Activated CD8-positive, alpha-beta memory T cell treated with anti-CD3 and anti-CD28 coated beads, Interleukin-2, amount 50 U/mL, for 24 hours (primary cell): ENCODE measurements around the gene KIZ.

Experiments used
- DNase-seq: peaks from one replicate; pipeline ENCODE4 v3.0.0-alpha.2; 2020; ENCODE audit errors: extremely low read depth

The KIZ gene

DNA sequence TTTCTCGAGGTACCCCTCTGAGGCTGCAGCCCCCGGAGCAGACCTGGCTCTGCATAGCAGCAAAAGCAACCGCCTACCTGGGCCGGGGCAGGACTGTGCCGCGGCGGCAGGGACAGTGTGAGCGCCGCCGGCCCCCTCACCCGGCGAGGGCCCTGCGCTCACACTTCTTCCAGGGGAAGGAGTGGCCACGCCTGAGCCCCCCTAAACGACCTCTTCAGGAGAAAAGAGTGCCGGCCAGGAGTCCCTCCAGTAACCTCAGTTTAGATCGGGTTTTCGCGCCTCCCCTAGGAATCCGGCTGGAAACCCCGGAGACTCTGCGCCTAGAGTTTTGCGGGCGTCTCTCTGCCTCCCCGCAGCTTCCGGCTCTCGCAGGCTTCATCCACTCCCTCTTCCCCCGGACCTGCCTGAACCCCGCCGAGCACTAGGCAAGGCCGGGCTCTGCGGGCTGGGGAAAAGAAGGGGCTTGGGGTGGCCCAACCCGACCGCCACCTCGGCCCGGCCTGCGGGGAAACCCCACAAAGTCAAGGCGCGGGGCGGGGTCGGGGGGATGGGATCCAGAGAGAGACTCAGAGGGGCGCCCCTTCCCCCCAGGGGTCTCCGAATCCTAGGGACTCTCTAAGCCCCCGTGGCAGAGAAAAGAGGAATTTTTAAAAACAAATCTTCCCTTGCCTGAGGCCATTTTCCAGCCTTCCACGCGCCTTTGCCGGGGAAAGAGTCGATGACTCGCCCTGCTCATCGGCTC, 20.3 kb upstream of the KIZ start:
- no peak for DNase-seq

DNA sequence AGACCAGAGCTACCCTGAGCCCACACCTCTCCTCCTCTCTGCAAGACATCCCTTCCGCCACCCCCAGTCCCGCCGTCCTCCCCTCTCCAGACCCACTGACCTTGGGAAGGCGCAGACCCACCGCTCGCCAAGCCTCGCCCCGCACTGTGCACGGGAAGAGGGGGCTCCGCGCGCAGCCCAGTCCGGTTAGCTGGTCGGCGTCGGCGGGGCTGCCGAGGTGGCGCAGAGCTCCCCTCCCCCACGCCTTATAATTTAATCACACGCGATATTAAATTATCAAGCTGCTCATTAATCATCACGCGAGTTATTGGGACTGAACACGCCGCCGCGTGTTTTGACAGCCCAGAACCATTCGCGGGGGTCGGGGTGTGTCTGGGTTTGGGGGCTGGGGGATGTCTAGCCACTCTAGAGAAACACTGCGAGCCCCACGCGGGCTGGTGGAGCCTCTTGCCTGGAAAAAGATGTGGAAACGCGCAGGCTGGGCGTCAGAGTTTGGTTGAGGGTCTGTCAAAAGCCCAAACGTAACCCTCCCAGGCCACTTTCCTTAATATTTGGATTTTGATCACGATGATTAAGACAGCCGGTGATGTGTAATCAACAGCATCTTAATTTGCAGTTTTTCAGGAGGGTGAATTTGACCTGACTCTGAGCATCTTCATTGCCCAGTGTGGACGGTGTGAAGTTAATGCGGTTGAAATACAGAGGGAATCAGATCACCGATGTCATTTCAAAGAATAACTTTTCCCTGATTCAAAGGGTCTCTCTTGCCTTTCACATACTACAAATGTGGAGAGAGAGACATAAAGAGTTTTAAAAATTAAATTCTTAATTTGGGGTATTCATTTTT, 19.5 kb upstream of the KIZ start, which contains the start of gene LINC00237:
Gene LINC00237 (minus strand): TSS at position 188 of the 847 bp plus-strand sequence.
- DNase-seq = no peak

DNA sequence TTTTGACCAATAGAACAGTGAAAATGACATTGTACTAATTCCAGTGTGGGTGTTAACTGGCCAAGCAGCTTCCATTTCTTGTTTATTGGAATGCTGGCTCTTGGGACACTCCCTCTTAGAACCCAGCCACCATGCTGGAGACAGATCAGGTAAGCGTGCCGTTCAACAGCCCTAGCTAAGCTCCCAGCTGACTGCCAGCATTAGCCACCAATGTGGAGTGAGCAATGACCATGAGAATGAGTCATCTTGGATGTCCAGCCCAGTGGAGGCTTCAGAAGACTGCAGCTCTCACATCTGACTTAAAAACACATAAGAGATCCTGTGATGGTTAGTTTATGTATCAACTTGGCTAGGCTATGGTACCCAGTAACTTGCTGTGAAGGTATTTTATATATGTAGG, 16.7 kb upstream of the KIZ start:
- DNase-seq = no peak

DNA sequence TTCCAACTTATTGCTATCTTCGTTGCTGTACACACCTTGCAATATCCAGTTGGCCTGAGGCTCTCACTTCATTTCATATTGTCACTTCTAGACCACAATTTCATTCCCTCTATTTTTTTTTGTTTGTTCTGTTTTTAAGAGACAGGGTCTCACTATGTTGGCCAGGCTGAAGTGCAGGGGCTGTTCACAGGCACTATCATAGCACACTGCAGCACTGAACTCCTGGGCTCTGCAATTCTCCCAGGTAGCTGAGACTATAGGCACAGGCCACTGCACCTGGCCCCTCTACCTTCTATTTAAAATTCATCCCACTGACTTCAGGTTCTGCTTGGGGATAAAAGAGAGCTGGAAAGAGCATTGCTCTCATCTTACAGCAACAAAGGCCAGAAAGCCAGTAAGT, 15.1 kb upstream of the KIZ start:
- DNase-seq = no peak

DNA sequence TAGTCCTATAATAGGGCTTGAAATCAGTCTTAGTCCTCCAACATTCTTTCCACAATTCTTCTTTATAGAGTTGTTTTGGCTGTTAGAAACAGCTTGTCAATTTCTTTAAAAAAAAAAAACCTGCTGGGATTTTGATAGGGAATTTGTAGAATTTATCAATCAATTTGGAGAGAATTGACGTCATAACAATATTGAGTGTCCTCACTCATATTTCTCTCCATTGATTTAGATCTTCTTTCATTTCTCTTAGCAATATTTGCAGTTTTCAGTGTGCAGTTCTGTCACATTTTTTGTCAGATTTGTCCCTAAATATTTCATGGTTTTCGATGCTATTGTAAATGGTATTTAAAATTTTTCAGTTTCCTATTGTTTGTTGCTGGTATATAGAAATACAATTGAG, 14.5 kb upstream of the KIZ start:
- no peak for DNase-seq

DNA sequence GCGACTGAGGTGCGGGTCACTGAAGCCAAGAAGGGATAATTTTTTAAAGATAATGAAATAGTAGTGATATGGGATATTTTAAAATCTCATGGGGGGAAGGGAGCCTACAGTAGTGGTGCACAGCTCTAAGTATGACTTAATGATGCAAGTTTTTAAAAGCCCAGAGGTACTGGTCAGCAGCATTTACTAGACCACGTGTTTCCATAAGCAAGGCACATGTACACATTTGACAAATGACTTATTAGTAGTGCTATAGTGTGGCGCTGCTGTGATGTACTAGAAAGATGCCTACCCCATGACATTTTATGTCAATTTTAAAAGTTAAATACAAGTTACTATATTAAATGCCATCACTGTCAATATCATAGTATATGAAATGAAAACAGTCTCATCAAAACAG, 12.2 kb upstream of the KIZ start:
- no peak for DNase-seq

DNA sequence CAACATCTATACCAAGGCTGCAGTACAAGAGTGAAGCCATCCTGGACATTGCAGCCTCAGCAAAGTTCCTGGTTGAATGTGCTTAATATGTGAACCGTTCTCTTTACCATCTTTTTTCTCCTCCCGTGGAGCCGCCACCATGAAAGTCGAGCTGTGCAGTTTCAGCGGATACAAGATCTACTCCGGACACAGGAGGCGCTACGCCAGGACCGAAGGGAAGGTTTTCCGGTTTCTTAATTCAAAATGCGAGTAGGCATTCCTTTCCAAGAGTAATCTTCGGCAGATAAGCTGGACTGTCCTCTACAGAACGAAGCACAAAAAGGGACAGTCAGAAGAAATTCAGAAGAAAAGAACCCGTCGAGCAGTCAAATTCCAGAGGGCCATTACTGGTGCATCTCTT, 11.3 kb upstream of the KIZ start:
- DNase-seq = no peak

DNA sequence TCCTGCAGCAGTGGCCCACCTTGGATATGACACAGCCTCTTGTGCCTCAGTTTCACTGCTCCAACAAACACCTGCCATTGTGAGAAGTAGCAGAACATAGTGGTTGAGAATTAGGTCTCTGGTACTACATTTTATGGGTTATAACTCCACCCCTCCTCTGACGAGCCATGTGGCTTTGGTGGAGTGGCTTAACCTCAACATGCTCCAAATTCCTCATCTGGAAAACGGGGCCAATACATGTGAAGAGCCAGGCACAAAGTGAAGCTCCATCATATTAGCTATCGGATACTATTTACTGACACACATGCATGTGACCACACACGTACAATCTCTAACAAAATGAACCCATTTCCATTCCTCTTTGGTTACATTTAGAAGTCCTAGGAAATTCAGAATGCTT, 8.4 kb upstream of the KIZ start:
- no peak for DNase-seq

DNA sequence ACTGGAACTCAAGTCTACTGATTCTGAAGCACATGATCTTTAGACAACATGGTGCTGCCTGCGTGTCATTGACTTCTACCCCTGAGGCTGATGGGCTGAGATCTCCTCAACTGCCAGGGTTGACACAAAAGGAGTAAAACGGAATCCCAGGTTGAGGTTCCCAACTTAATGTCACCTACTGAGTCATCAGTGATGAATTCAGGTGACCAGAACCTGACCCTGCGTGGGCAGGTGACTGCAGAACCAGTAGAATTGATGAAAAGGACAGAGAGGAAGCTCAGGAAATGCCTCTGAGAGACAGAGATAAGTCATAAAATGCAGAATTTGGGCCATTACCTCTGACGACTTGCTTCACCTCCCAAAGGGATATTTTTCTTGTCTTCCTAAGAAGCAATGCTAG, 7.7 kb upstream of the KIZ start:
- DNase-seq = no peak

DNA sequence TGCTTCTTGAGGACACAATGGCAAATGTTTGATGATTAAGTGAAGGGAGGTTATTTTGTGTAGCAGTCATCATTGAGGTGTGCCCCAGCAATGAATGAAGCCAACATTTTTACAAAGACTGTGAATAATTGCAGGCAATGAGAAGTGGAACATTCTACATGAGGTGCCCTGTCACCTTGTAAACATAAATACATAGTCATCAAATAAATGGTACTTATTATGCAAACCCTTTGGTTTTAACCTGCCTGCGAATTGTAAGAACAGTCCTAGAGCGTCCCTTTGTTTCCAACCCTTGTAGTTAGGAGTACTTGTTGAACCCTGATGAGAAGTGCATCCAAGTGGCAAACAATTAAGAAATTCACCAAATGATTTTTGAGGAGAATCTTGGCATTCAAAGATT, 7.1 kb upstream of the KIZ start:
- DNase-seq = no peak

DNA sequence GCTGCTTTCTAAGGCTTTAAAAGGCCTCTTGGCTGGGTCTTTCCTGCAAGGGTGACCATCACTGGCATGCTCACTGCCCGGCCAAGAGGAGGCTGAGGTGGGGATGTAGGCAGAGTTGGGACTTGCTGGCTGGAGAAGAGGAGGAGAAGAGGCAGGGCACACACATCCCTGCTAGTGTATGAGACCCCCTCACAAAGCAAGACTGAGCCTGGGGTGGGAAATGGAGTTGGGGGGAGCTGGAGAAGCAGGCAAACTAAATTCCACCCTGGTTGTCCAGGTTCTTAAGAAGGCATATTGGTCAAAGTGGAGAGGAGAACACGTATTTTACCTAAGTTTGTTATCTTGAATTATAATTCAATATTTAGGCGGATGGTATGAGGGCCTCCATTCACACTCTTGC, 1.7 kb upstream of the KIZ start:
- DNase-seq = no peak

DNA sequence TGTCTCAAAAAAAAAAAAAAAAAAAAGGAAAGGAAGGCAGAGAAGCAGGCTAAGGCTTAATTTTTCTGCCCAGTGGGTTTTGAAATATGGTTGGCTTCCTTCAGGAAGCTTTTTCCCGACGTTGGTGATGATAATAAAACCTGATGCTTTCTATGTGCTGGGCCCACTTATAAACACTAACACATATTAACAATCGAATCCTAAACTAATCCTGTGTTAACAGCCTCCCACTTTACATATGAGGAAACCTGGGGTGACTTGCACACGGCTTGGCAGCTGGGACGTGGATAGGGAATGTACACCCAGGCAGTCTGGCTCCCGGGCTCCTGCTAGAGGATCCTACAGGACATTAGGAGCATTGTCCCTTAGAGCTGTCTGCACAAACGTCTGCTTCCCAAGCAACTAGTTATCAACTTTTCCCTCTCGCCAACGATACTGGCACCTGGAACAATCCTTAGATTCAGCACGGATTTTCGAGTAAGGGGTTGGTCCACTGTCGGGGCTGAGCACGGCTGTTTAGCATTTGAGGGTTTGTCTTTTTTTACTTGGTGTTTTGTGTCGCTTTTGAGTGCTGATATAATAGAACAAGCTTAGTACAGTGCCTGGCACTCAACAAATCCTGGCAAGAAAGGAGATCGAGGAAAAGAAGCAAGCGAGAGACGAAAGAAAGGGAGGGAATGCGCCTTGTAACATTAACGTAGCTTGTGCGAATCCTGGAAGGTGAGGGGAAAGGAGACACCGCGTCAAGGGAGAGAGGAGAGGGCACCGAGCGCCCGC, 622 bp upstream of the KIZ start:
- DNase-seq = no peak

DNA sequence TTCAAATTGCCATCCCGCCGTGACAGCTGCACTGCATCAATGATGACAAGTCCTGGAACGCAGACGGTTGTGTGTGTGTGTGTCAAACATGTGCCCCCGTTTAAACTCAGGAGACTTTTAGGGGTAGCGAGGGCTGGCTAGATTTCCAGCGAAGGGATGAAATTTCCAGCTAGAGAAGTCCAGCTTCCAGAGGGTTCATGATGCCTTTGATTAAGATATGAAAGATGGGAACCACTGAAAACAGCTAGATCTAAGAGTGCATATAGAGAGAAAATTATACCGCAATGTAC, 644 bp downstream of the KIZ start:
- no peak for DNase-seq

DNA sequence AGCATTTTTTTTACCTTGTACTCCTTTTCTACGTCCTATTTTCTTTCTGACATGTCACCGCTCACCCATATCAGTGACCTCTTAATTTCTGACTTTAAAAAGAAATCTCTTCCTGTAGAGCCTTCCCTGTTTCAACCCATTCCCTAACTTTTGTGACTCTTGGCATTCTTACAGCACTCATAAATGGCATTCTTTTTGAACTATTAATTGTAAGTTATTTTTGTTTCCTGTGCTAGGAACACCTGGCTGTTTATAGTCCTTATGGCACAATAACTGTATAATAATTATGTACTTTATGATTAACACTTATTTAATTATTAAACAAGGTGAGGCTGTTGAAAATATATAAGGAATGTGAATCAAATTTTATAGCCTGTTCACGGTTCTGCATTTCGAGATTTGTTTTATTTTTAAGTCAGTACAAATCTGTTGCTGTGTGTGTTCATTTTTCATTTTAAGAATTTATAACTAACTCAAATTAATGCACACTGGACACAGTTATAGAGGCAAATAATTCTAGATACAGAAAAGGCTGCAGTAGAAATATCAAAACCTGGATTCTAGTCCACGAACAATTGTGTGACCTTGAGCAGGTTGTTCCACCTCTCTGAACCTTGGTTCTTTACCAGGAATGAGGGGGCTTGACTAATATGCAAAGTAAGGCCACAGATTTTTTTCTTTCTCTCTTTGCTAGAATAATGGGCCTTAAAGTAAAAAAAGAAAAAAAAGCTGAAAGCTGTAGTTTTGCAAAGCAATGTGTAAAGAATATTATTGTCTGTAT, 1.5 kb downstream of the KIZ start:
- no peak for DNase-seq

DNA sequence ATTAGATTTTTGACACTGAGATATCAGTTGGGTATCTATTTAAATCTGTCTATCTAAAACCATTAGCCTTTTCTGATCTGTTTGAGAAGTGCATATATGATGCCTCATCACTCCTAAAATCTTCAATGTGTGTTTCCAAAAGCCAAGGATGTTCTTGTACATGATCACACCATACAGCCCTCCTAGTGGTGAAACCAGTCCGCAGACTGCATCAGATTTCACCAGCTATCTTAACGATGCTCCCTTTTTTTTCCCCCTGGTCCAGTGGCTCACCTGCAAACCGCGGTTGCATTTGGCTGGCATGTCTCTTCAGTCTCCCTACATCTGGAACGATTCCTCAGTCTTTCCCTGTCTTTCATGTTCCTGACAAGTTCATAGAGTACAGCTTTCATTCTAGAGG, 4.0 kb downstream of the KIZ start:
- DNase-seq = no peak

DNA sequence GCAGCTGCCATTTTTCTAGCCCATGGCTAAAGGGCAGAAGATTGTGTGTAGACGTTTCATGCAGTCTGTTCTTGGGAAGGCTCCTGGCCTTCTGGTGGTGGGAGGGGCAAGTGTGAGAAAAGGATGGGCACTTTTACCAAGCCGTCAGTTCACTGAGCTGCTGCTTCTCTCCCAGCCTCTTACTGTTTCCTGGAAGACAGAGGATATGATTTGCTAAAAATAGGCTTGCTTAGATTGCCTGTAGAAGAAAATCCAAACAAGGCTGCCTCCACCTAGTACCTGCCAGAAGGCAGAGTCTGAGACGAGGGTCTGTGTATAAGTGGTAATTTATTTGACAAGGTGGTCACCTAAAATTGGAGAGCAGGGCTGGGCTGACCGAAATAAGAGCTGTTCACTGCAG, 7.5 kb downstream of the KIZ start:
- DNase-seq = no peak

DNA sequence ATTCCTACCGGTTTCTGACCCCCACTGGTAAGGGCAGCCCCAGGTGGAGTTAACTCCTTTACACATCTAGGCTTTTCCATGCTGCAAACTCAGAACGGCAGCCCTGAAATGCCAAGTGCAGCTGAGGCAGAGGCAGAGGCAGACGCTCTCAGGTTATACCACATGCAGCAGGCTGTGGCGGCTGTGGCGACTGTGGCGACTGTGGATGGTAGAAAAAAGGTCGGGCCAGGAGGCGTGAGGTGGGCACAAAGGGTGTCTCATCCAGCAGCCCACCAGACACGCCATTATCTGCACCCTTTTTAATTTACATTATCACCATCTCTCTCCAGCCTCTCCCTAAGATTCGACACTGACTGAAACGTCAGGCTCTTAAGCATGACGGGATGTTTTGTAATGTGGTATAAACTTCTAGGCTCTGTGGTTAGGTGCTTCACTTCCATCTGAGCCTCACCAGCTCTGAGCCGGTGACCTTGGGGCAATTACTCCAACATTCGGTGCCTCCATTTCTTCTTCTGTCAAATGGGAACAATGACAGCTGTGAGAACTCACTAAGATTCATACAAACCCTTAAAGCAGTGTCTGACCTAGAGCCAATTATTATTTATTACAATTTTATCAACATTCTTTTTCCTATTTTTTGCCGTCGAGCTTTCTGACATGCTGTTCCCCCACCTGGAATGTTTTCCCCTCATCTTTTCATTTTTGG, 8.2 kb downstream of the KIZ start:
- DNase-seq = no peak

DNA sequence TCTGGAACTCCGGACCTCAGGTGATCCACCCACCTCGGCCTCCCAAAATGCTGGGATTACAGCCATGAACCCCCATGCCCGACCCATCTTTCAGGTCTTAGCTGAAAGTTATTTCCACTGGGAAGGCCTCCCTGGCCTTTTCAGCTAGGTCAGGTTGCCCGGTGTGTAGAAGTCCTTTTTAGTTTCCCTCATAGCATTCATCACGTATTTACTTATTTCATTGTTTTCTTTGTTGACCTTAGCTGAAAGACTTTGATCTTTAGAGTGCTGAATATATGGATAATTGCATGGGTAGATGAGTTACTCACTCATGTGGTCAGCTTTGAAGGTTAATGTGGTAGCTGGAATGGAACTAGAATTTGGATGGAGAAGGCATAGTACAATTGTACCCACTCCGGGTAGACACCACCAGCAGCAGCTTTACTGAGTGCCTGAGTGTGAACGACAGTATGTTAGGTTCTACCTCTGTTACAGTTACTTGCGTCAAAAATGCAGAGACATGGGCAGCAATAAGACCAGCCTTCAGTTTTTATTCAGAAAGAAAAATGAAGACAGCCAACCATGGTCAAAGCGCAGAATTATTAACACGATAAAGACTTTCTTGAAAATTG, 9.1 kb downstream of the KIZ start:
- no peak for DNase-seq

DNA sequence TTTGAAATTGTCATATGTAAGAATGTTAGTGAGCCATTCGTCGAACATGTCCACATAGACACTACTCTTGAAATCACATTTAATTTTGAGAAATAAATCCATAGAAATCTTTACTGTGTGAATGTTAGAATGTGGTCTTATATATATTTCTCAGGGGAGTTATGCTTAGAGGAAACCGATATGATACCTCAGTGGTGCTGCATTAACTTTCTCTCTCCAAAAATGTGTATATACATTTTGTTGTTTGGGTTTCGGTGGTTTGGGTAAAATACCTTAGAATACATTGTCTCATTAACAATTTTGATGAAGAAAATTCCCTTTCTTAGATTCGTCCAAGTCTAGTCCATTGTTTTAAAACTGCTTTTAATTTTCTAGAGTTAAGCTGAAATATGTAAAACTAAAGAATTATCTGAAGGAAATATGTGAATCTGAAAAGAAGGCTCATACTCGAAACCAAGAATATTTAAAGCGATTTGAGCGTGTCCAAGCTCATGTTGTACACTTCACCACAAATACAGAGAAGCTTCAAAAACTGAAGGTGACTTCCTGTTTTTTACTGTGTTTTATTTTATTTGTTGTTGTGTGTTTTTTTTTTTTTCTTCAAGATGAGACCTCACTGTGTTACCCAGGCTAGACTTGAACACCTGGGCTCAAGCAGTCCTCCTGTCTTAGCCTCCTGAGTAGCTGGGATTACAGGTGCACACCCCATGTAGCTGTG, 10.3 kb downstream of the KIZ start:
- no peak for DNase-seq

DNA sequence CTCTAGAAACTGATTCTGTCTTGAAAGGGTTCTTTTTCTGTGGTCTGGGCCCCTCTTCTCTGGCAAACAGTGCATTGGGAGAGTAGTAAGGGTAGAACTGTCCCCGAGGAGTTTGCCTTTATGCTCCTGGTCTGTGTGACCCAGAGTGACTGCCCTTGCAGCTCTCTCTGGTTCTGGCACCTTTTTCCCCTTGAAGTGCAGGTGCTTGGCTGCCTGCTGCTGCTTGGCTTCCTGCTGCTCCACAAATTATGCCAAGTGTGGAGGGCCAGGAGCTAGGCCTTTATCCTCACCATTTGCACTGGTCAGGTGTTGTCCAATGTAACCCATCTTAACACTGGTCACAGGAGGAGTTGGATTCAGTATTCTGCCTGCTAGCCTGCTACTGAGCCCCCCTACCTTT, 11.2 kb downstream of the KIZ start:
- no peak for DNase-seq
